Liver (tissue), 9 donors: Measurements from ENCODE around the gene VWF. TPM values are rescaled to one million over a fixed set of nuclear protein-coding genes. Genes with fewer than 3 reads are reported as not detected.

Experiments used
- DNase-seq: peaks from one replicate; pipeline ENCODE4 v3.0.0-alpha.2; 2017; ENCODE audit warnings: low spot score
- H3K27ac ChIP-seq, 2 donors: one replicate each; pipeline ENCODE4 v1.7.0; 2013; ENCODE audit warnings: inconsistent platforms in 2 of 2, low read length in 2 of 2, control low read depth in 1 of 2, low read depth in 1 of 2, mild to moderate bottlenecking in 1 of 2
- H3K27me3 ChIP-seq, 4 donors: one replicate each; pipeline versions ENCODE4 v1.6.1 to v1.7.0; 2013; ENCODE audit warnings: low read length in 3 of 4, inconsistent platforms in 1 of 4, mild to moderate bottlenecking in 1 of 4, moderate library complexity in 1 of 4; ENCODE audit not compliant: control insufficient read depth in 4 of 4, insufficient read depth in 4 of 4
- H3K36me3 ChIP-seq, 4 donors: one replicate each; pipeline versions ENCODE4 v1.6.1 to v1.7.0; 2013; ENCODE audit warnings: low read length in 3 of 4, mild to moderate bottlenecking in 3 of 4, low read depth in 1 of 4, moderate library complexity in 1 of 4; ENCODE audit not compliant: control insufficient read depth in 4 of 4, insufficient read depth in 3 of 4
- H3K4me1 ChIP-seq, 4 donors: one replicate each; pipeline versions ENCODE4 v1.6.1 to v1.7.0; 2013; ENCODE audit warnings: low read length in 3 of 4, mild to moderate bottlenecking in 3 of 4, moderate library complexity in 1 of 4; ENCODE audit not compliant: control insufficient read depth in 4 of 4, insufficient read depth in 4 of 4
- H3K4me3 ChIP-seq, 3 donors: one replicate each; pipeline versions ENCODE4 v1.6.1 to v1.7.0; 2013; ENCODE audit warnings: low read length in 3 of 3, control low read depth in 1 of 3, low read depth in 1 of 3, mild to moderate bottlenecking in 1 of 3
- H3K9ac ChIP-seq, 2 donors: one replicate each; pipeline ENCODE4 v1.7.0; 2013; ENCODE audit warnings: low read length in 2 of 2, mild to moderate bottlenecking in 2 of 2, moderate library complexity in 2 of 2, control low read depth in 1 of 2, low read depth in 1 of 2
- H3K9me3 ChIP-seq, 4 donors: one replicate each; pipeline versions ENCODE4 v1.6.1 to v1.7.0; 2013; ENCODE audit warnings: low read length in 3 of 4; ENCODE audit not compliant: control insufficient read depth in 4 of 4
- CTCF ChIP-seq: fragments of 150-350 bp; IDR thresholded peaks from 2 replicates; pipeline ENCODE4 v1.5.1; 2017; ENCODE audit warnings: improper control_type of control experiment, low read depth, low read length; ENCODE audit not compliant: missing input control
- EGR1 ChIP-seq, 2 donors: IDR thresholded peaks; 2 replicates each; pipeline ENCODE4 v1.6.1; 2016 to 2018; ENCODE audit warnings: antibody characterized with exemption in 2 of 2, low read depth in 2 of 2
- FOXA1 ChIP-seq: IDR thresholded peaks from 2 replicates; pipeline ENCODE4 v1.6.1; 2016; ENCODE audit warnings: antibody characterized with exemption
- FOXA2 ChIP-seq: IDR thresholded peaks from 2 replicates; pipeline ENCODE4 v1.6.1; 2016; ENCODE audit warnings: antibody characterized with exemption
- GABPA ChIP-seq, 2 donors: IDR thresholded peaks in 1 of 2; conservative IDR thresholded peaks in 1 of 2; 2 replicates each; pipeline ENCODE4 v1.6.1; 2016; ENCODE audit warnings: antibody characterized with exemption in 2 of 2, mild to moderate bottlenecking in 1 of 2, moderate library complexity in 1 of 2
- HNF4A ChIP-seq, 2 donors: conservative IDR thresholded peaks; 2 replicates each; pipeline ENCODE4 v1.6.1; 2016; ENCODE audit warnings: antibody characterized with exemption in 2 of 2, mild to moderate bottlenecking in 2 of 2
- HNF4G ChIP-seq: IDR thresholded peaks from 2 replicates; pipeline ENCODE4 v1.6.1; 2016; ENCODE audit warnings: antibody characterized with exemption
- NR2F2 ChIP-seq: IDR thresholded peaks from 2 replicates; pipeline ENCODE4 v1.6.1; 2016; ENCODE audit warnings: antibody characterized with exemption
- RAD21 ChIP-seq, 2 donors: IDR thresholded peaks; 2 replicates each; pipeline ENCODE4 v1.6.1; 2016; ENCODE audit warnings: antibody characterized with exemption in 2 of 2, mild to moderate bottlenecking in 2 of 2
- REST ChIP-seq: IDR thresholded peaks from 2 replicates; pipeline ENCODE4 v1.6.1; 2016; ENCODE audit warnings: antibody characterized with exemption, mild to moderate bottlenecking
- RXRA ChIP-seq, 2 donors: IDR thresholded peaks; 2 replicates each; pipeline ENCODE4 v1.6.1; 2017 to 2018; ENCODE audit warnings: antibody characterized with exemption in 2 of 2, mild to moderate bottlenecking in 1 of 2
- SP1 ChIP-seq: IDR thresholded peaks from 2 replicates; pipeline ENCODE4 v1.6.1; 2018; ENCODE audit warnings: antibody characterized with exemption, mild to moderate bottlenecking
- TAF1 ChIP-seq: conservative IDR thresholded peaks from 2 replicates; pipeline ENCODE4 v1.6.1; 2016; ENCODE audit warnings: antibody characterized with exemption, mild to moderate bottlenecking
- YY1 ChIP-seq: IDR thresholded peaks from 2 replicates; pipeline ENCODE4 v1.6.1; 2016; ENCODE audit warnings: antibody characterized with exemption, mild to moderate bottlenecking
- ZBTB33 ChIP-seq: IDR thresholded peaks from 2 replicates; pipeline ENCODE4 v1.6.1; 2016; ENCODE audit warnings: antibody characterized with exemption
- WGBS: extraction: QIAGEN DNeasy Blood & Tissue Kit; methylation state at CpG from one replicate; pipeline ENCODE4 v1.1.7; 2013; 5-methylcytosine and 5-hydroxymethylcytosine counted together
- polyA plus RNA-seq, 2 donors: library from polyadenylated mRNA; stranded (reverse) in 1 of 2; unstranded in 1 of 2; fragments of 200-250 nt in 1 of 2; fragments of >200 nt in 1 of 2; fragmentation: Nextera tagmentation in 1 of 2; extraction: Ambion mirVana in 1 of 2; gene quantifications; one replicate each; pipeline versions ENCODE4 v1.2.1 to v1.2.3, GENCODE V29; 2013 to 2015
- total RNA-seq, 2 donors: library from RNA; depleted of rRNA; stranded (reverse); fragments of >200 nt; gene quantifications; one replicate each; pipeline ENCODE4 v1.2.3, GENCODE V29; 2014
- TF ChIP-seq, protein P1 (sequence below): IDR thresholded peaks from 2 replicates; pipeline ENCODE4 v1.6.1; 2016; ENCODE audit warnings: antibody characterized with exemption
- TF ChIP-seq, protein P2 (sequence below): IDR thresholded peaks from 2 replicates; pipeline ENCODE4 v1.6.1; 2016; ENCODE audit warnings: antibody characterized with exemption
- donor health status: healthy.
- donor health status: healthy.
- donor health status: healthy.
- donor health status: healthy.
- donor health status: healthy.

VWF gene
- total and polyA plus RNA-seq, 4 donors: 2.1 to 10.8 (median 4.0) TPM

GRCh38 chr12:6033546-6033945 lies 90.9 kb downstream of the VWF start:
- H3K4me1 ChIP-seq: peaks cover 0 to 6% (median 2%) of the 10 kb centered on the region in 4 donors
- TF ChIP-seq RAD21 (IDR thresholded peaks at IDR 0.05) (no peak), CTCF (no peak), EGR1 (IDR thresholded peaks at IDR 0.05; ENCODE audit: low read depth in 2 of 2) (no peak), YY1 (no peak), ZBTB33 (no peak), HNF4G (no peak), HNF4A (conservative IDR thresholded peaks at IDR 0.05) (no peak), FOXA2 (no peak), GABPA (IDR thresholded peaks at IDR 0.05 in 1 of 2, conservative IDR thresholded peaks at IDR 0.05 in 1 of 2) (no peak), FOXA1 (no peak)
- TF ChIP-seq, protein P1, sequence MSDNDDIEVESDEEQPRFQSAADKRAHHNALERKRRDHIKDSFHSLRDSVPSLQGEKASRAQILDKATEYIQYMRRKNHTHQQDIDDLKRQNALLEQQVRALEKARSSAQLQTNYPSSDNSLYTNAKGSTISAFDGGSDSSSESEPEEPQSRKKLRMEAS: no peak
- TF ChIP-seq, protein P2, sequence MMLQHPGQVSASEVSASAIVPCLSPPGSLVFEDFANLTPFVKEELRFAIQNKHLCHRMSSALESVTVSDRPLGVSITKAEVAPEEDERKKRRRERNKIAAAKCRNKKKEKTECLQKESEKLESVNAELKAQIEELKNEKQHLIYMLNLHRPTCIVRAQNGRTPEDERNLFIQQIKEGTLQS: no peak
- 87% methylated on average over 8 of the region's 8 CpGs for WGBS
- no peaks in the 10 kb centered on the region for H3K27me3 ChIP-seq
- peaks cover 0 to 3% (median 0%) of the 10 kb centered on the region in 4 donors for H3K36me3 ChIP-seq
- no peak overlapping the region for H3K27ac ChIP-seq
- H3K9me3 ChIP-seq: no peaks in the 10 kb centered on the region
- no peak overlapping the region for H3K4me3 ChIP-seq
- no peak for DNase-seq
- no peak overlapping the region for H3K9ac ChIP-seq

GRCh38 chr12:6032726-6033125 lies 91.7 kb downstream of the VWF start:
- H3K27ac ChIP-seq: no peak overlapping the region
- H3K9me3 ChIP-seq: no peaks in the 10 kb centered on the region
- no peak overlapping the region for H3K9ac ChIP-seq
- 93% methylated on average over 8 of the region's 8 CpGs for WGBS
- TF ChIP-seq GABPA (IDR thresholded peaks at IDR 0.05 in 1 of 2, conservative IDR thresholded peaks at IDR 0.05 in 1 of 2) (no peak), FOXA1 (no peak), EGR1 (IDR thresholded peaks at IDR 0.05; ENCODE audit: low read depth in 2 of 2) (no peak), HNF4G (no peak)
- TF ChIP-seq, protein P1: no peak
- H3K4me3 ChIP-seq: no peak overlapping the region
- no peak for DNase-seq
- H3K4me1 ChIP-seq: peaks cover 0 to 6% (median 2%) of the 10 kb centered on the region in 4 donors
- H3K27me3 ChIP-seq: no peaks in the 10 kb centered on the region
- H3K36me3 ChIP-seq: peaks cover 0 to 3% (median 0%) of the 10 kb centered on the region in 4 donors

- H3K4me1 ChIP-seq: no peaks in the 10 kb centered on the region
- no peak for DNase-seq
- H3K27ac ChIP-seq: no peak overlapping the region
- H3K36me3 ChIP-seq: peaks cover 0 to 3% (median under 1%) of the 10 kb centered on the region in 4 donors
- 78% methylated on average over 8 of the region's 8 CpGs for WGBS
- H3K9me3 ChIP-seq: peaks cover 0 to 2% (median 0%) of the 10 kb centered on the region in 4 donors
- no peak overlapping the region for H3K4me3 ChIP-seq
- H3K27me3 ChIP-seq: no peaks in the 10 kb centered on the region
- no peak overlapping the region for H3K9ac ChIP-seq
- no peak for TF ChIP-seq REST
- TF ChIP-seq CTCF: no peak
- TF ChIP-seq RXRA (IDR thresholded peaks at IDR 0.05): no peak
- TF ChIP-seq FOXA2: no peak
- no peak for TF ChIP-seq FOXA1
- no peak for TF ChIP-seq EGR1 (IDR thresholded peaks at IDR 0.05; ENCODE audit: low read depth in 2 of 2)
- no peak for TF ChIP-seq NR2F2
- no peak for TF ChIP-seq TAF1
- no peak for TF ChIP-seq HNF4G
- TF ChIP-seq HNF4A (conservative IDR thresholded peaks at IDR 0.05): no peak
- TF ChIP-seq SP1: no peak
Observed at GRCh38 chr12:6031001-6031400, 93.5 kb downstream of the VWF start.
